Keratinocyte (primary cell): ENCODE data around the gene SAMD10. TPM values are rescaled to one million over a fixed set of nuclear protein-coding genes. Genes with fewer than 3 reads are reported as not detected.
"Not testable (repeated sequence)": the region's sequence is repeated elsewhere in the genome, so short reads cannot be mapped to it uniquely, and the experiment has no call there.

ENCODE experiments used
- DNase-seq: peaks from one replicate; pipeline ENCODE4 v3.0.0-alpha.2; 2011; ENCODE audit warnings: low read depth, missing footprints, low spot score
- FAIRE-seq: peaks from 2 replicates; lab custom pipeline; 2011; peaks lifted over from hg19 to GRCh38; lab: Jason Lieb, UNC
- H2AFZ ChIP-seq: 2 replicates; pipeline ENCODE4 v1.6.0; 2012; ENCODE audit warnings: low read length, control low read depth, inconsistent platforms; ENCODE audit not compliant: control insufficient read depth
- H3K27ac ChIP-seq: 2 replicates; pipeline ENCODE4 v1.5.1; 2011; ENCODE audit warnings: low read length; ENCODE audit not compliant: control insufficient read depth, insufficient read depth
- H3K27me3 ChIP-seq: 3 replicates; pipeline ENCODE4 v1.6.0; 2011; ENCODE audit warnings: low read length; ENCODE audit not compliant: control insufficient read depth, insufficient read depth; ENCODE audit errors: extremely low read depth
- H3K36me3 ChIP-seq, 2 experiments: 2 replicates in 1 of 2; 3 replicates in 1 of 2; pipeline ENCODE4 v1.5.1; 2011; ENCODE audit warnings: low read length in 2 of 2, mild to moderate bottlenecking in 1 of 2; ENCODE audit not compliant: control insufficient read depth in 2 of 2, insufficient read depth in 2 of 2; ENCODE audit errors: extremely low read depth in 1 of 2
- H3K4me1 ChIP-seq: 3 replicates; pipeline ENCODE4 v1.5.1; 2011; ENCODE audit warnings: low read length; ENCODE audit not compliant: control insufficient read depth, insufficient read depth; ENCODE audit errors: extremely low read depth
- H3K4me2 ChIP-seq: 3 replicates; pipeline ENCODE4 v1.6.0; 2011; ENCODE audit warnings: low read depth, low read length; ENCODE audit not compliant: control insufficient read depth, insufficient read depth; ENCODE audit errors: extremely low read depth
- H3K4me3 ChIP-seq, 3 experiments: fragments of 200-600 bp in 1 of 3; sonication (generic) in 1 of 3; 2 replicates in 2 of 3; 3 replicates in 1 of 3; pipeline ENCODE4 v1.5.1; 2011 to 2016; ENCODE audit warnings: low read length in 3 of 3, mild to moderate bottlenecking in 3 of 3, control low read depth in 2 of 3, inconsistent platforms in 1 of 3, low read depth in 1 of 3, mixed read lengths in 1 of 3, mixed run types in 1 of 3, moderate library complexity in 1 of 3; ENCODE audit not compliant: control insufficient read depth in 2 of 3, insufficient read depth in 2 of 3; ENCODE audit errors: extremely low read depth in 1 of 3
- H3K79me2 ChIP-seq: 2 replicates; pipeline ENCODE4 v1.6.0; 2012; ENCODE audit warnings: low read length; ENCODE audit not compliant: control insufficient read depth, insufficient read depth
- H3K9ac ChIP-seq: 3 replicates; pipeline ENCODE4 v1.6.0; 2011; ENCODE audit warnings: low read length; ENCODE audit not compliant: control insufficient read depth, insufficient read depth; ENCODE audit errors: extremely low read depth
- H3K9me1 ChIP-seq: 3 replicates; pipeline ENCODE4 v1.6.0; 2011; ENCODE audit warnings: low read length; ENCODE audit not compliant: control insufficient read depth, insufficient read depth; ENCODE audit errors: extremely low read depth
- H3K9me3 ChIP-seq: 2 replicates; pipeline ENCODE4 v1.5.1; 2012; ENCODE audit warnings: low read depth, low read length; ENCODE audit not compliant: control insufficient read depth
- H4K20me1 ChIP-seq: 3 replicates; pipeline ENCODE4 v1.6.0; 2011; ENCODE audit warnings: low read length; ENCODE audit not compliant: control insufficient read depth, insufficient read depth; ENCODE audit errors: extremely low read depth
- EZH2 ChIP-seq: IDR thresholded peaks from one replicate; pipeline ENCODE4 v1.6.1; 2012; ENCODE audit warnings: inconsistent platforms, mild to moderate bottlenecking, low read length, moderate library complexity
- dilution Hi-C: fragments of 300-500 bp; cut with MboI; formaldehyde crosslinking; loops from one replicate; pipeline ENCODE4 v1.7.0; 2020; ENCODE audit warnings: low sequenced_read_pairs; ENCODE audit not compliant: extremely low pct_ligation_motif_present
- polyA plus RNA-seq, 5 experiments: library from polyadenylated mRNA; depleted of rRNA in 3 of 5; stranded (reverse) in 3 of 5; stranded (forward) in 1 of 5; unstranded in 1 of 5; fragments of >200 nt; gene quantifications; 1 replicate in 1 of 5; 2 replicates in 3 of 5; 3 replicates in 1 of 5; pipeline versions ENCODE4 v1.2.1 to v1.2.3, GENCODE V29; 2011 to 2012; ENCODE audit warnings: missing spikeins in 2 of 5, low read depth in 1 of 5, low replicate concordance in 1 of 5
- TF ChIP-seq, protein P1 (sequence below), 3 experiments: IDR thresholded peaks in 1 of 3; conservative IDR thresholded peaks in 1 of 3; optimal IDR thresholded peaks in 1 of 3; 2 replicates in 2 of 3; 3 replicates in 1 of 3; pipeline versions ENCODE3 to v1.5.1; 2011; ENCODE audit warnings: low read length in 3 of 3, mild to moderate bottlenecking in 3 of 3, moderate library complexity in 2 of 3, control low read depth in 1 of 3, inconsistent platforms in 1 of 3; ENCODE audit not compliant: insufficient read depth in 2 of 3; ENCODE audit errors: extremely low read depth in 1 of 3

Gene SAMD10
- polyA plus RNA-seq, 1 donor (not counting 4 experiments of a cell fraction or from before 2014, with no cell fraction given): 0.45 TPM

DNA sequence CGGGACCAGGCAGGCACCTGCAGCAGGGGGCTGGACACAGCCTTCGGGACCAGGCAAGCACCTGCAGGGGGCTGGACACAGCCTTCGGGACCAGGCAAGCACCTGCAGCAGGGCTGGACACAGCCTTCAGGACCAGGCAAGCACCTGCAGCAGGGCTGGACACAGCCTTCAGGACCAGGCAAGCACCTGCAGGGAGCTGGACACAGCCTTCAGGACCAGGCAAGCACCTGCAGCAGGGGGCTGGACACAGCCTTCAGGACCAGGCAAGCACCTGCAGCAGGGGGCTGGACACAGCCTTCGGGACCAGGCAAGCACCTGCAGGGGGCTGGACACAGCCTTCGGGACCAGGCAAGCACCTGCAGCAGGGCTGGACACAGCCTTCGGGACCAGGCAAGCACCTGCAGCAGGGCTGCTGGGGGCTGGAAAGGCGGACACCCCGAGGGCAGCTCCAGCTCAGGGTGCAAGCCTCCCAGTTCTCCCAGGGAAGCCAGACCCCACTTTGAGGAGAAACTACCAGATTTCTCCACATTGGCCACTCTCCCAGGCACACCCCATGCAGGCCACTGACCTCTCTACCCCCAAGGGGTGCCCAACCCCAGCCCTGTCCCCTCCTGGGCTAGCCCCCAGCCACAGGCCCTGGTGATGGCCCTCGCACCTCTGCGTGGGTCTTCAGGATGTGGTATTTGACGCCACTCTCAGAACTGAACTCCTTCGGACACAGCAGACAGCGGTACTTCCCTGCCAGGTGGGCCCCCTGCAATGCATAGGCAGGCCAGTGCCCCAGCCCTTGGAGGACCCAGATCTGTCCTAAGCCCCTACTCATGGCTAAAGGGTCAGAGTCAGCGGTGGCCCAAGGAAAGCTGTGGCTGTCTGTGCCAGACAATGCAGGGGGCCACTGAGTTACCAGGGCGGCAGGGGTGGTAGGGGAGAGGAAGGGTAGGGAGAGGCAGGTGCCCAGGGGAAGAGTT, 18.5 kb downstream of the SAMD10 start:
- H3K4me2 ChIP-seq, FAIRE-seq, H3K27me3 ChIP-seq, H3K79me2 ChIP-seq, H4K20me1 ChIP-seq, H3K27ac ChIP-seq, H2AFZ ChIP-seq, H3K9ac ChIP-seq, DNase-seq, H3K9me3 ChIP-seq, H3K9me1 ChIP-seq, H3K4me3 ChIP-seq, dilution Hi-C loops: not testable (repeated sequence)
- Histone ChIP-seq H3K4me1 (peaks cover 11% of the 10 kb centered on the region), H3K36me3 (peaks cover 27 to 28% of the 10 kb centered on the region in 2 experiments)

DNA sequence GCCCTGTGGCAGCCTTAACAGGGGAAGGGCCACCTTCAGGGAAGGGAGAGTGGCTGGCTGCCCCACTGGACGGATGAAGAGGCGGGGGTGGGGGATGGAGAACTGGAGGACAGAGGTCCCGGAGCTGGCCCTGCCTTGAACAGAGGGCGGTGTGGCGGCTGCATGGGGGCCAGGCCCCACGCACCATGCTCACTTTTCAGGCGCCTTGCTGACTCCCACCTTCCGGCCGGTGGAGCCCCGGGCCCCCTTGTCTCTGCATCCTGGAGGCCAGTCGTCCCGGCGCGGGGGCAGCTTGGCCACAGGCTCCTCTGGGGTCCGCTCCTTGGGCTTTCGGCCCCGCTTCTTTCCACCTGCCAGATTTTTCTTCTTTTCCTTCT, 19.8 kb downstream of the SAMD10 start:
- DNase-seq: no peak
- no peak for TF ChIP-seq EZH2
- TF ChIP-seq, protein P1, sequence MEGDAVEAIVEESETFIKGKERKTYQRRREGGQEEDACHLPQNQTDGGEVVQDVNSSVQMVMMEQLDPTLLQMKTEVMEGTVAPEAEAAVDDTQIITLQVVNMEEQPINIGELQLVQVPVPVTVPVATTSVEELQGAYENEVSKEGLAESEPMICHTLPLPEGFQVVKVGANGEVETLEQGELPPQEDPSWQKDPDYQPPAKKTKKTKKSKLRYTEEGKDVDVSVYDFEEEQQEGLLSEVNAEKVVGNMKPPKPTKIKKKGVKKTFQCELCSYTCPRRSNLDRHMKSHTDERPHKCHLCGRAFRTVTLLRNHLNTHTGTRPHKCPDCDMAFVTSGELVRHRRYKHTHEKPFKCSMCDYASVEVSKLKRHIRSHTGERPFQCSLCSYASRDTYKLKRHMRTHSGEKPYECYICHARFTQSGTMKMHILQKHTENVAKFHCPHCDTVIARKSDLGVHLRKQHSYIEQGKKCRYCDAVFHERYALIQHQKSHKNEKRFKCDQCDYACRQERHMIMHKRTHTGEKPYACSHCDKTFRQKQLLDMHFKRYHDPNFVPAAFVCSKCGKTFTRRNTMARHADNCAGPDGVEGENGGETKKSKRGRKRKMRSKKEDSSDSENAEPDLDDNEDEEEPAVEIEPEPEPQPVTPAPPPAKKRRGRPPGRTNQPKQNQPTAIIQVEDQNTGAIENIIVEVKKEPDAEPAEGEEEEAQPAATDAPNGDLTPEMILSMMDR (optimal IDR thresholded peaks at IDR 0.05 in 1 of 3, IDR thresholded peaks at IDR 0.05 in 1 of 3, conservative IDR thresholded peaks at IDR 0.05 in 1 of 3; ENCODE audit: extremely low read depth in 1 of 3, insufficient read depth in 2 of 3, low read length in 3 of 3): no peak
- Histone ChIP-seq H2AFZ (no peak overlapping the region), H3K4me3 (no peak overlapping the region), H3K79me2 (peaks cover 15% of the 10 kb centered on the region), H3K9me3 (no peaks in the 10 kb centered on the region), H3K27ac (no peak overlapping the region), H3K27me3 (no peaks in the 10 kb centered on the region), H3K9ac (no peak overlapping the region), H3K4me2 (no peak overlapping the region), H3K36me3 (peaks cover 27 to 28% of the 10 kb centered on the region in 2 experiments), H3K9me1 (no peaks in the 10 kb centered on the region), H4K20me1 (peaks cover 2% of the 10 kb centered on the region), H3K4me1 (peaks cover 16% of the 10 kb centered on the region)
- no peak for FAIRE-seq
- dilution Hi-C loops: no loop called here
